NCI-H2227 (cell line): Measurements from ENCODE around the gene ASGR1.
"Not testable (repeated sequence)": the region's sequence is repeated elsewhere in the genome, so short reads cannot be mapped to it uniquely, and the experiment has no call there.

Experiments
- DNase-seq: peaks from one replicate; lab custom pipeline; 2025; ENCODE audit not compliant: unreplicated experiment; lab: John Stamatoyannopoulos, UW

The ASGR1 gene

DNA sequence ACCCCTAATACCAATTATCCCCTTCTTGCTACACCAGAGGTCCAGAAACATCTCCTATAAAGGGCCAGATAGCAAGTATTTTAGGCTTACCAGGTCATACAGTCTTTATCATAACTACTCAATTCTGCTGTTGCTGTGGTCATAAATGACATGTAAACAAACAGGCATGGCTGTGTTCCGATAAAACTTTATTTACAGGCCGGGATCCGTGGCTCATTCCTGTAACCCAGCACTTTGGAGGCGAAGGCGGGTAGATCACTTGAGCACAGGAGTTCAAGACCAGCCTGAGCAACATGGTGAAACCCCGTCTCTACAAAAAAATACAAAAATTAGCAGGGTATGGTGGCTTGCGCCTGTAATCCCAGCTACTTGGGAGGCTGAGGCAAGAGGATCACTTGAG lies 12.3 kb downstream of the ASGR1 start:
- no peak for DNase-seq

DNA sequence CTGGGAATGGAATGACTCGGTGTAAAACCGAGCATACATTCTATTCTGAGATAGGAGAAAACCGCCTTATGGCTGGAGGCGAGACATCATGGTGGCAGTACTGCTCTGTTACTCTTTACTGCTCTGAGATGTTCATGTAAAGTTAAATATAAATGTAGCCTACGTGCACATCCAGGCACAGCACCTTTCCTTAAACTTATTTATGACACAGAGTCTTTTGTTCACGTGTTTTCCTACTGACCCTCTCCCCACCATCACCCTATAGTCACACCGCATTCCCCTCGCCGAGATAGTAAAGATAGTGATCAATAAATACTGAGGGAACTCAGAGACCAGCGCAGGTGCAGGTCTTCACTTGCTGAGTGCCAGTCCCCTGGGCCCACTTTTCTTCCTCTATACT lies 19.6 kb downstream of the ASGR1 start:
- DNase-seq: not testable (repeated sequence)

DNA sequence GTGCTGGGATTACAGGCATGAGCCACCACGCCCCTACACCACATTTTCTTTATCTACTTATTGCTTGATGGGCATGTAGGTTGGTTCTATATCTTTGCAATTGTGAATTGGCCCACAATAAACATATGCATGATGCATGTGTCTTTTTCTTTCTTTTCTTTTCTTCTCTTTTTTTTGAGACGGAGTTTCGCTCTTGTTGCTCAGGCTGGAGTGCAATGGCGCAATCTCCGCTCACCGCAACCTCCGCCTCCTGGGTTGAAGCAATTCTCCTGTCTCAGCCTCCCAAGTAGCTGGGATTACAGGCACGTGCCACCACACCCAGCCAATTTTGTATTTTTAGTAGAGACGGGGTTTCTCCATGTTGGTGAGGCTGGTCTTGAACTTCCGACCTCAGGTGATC lies 20.7 kb downstream of the ASGR1 start:
- not testable (repeated sequence) for DNase-seq

DNA sequence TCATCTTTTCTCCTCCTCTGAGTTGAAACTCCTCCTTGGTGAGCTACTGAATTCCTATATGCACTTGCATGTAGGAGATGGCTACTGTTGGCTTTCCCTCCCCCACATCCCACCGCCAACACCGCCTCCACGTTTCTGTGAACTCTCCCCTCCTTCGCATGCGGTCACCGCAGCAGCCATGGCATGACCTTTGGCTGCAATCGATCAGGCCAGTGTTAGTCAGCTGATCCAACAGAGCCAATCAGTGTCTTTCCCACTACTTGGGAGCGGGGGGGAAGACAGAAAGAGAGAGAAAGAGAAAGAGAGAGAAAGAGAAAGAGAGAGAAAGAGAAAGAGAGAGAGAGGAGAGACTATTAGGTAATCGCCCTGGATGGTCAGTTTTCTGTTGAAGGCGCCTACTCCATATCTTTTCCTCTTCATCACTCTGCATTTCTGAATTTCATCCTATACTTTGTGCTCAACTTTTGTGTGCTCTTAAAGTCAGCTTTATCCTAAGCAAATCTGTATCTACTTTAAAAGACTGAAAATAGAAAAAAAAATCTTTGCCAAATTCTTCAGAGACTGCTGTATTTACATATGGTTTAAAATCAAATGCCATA lies 22.7 kb downstream of the ASGR1 start:
- DNase-seq: no peak

DNA sequence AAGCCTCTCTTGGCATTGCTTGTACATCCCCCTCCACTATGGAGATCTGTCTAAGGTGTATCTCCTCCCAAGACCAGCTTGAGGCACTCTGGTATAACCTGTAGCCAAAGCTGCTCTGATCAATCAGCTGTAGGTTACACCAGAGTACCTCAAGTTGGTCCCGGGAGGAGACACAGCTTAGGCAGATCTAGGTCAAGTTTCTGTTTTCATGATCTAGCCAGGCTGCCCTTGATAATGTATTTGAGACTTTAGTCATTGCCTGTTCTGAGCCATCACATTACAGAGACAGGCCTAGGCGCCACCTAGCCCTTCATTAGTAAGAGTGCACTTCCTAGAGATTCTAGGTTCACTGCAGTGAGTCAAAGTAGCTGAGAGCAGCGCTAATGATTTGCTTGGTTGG lies 31.4 kb downstream of the ASGR1 start:
- no peak for DNase-seq

DNA sequence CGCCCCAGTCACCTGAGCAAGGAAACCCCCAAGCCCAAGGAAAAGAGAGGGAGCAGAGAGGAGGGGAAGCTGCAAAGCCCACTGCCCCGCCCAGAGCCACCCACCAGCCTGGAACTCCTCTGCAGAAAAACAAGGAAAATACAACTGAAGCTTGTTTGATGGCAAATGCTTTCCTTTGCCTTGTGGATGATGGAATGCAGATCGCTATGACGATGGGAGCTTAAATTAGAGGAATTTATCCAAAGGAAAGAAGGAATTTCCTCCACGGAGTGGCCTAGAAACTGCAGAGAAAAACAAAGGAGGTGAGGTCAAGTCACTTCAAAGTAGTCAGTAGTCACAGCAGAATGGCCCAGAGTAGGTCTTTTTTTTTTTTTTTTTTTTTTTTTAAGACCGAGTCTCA lies 33.1 kb downstream of the ASGR1 start:
- DNase-seq: no peak

DNA sequence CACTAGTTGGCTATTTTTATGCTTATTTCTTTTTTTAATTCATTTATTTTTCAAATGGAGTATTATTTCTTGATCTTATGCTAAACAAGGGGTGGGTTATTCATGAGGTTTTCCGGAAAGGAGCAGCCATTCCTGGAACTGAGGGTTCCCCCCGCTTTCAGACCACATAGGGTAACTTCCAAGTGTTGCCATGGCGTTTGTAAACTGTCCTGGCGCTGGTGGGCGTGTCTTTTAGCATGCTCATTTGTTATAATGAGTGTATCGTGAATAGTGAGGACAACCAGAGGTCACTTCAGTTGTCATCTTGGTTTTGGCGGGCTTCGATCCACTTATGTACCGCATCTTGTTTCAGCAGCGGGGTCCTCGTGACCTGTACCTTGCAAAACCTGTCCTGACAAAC lies 35.0 kb downstream of the ASGR1 start:
- peak; percentile 6 for DNase-seq

DNA sequence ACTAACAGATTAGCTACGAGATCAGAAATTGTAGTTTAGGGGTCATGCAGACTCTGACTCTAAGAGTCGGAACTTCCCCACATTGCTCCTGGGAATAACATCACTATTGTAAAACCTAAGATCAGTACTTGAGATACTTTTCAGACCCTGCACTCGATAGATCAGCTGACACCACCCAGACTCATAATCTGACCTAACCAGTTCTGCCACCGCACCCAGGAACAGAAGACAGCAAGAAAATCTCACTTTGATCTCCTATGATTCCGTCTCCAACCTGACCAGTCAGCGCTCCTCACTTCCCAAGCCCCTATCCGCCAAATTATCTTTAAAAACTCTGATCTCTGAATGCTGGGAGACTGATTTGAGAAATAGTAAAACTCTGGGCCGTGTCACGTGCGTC lies 37.3 kb downstream of the ASGR1 start:
- DNase-seq: no peak

DNA sequence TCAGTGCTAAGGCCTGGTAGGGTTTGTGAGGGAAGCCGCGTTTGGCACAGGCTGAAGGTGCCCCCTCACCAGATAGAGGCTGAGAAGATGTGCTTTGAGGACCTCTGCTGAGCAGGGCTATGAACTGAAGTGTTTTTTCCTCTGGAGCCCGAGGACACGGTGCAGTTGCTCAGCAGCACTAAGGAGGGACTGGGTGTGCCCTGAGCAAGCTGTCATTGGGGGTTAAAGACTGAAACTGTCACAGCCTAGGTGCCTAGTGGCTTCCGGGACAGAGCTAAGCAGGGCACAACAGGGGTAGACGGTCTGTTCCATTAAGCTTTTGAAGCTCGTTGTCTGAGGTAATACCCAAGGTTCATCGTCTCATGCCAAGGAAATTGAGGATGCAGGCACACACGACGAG lies 39.8 kb downstream of the ASGR1 start:
- DNase-seq: no peak

DNA sequence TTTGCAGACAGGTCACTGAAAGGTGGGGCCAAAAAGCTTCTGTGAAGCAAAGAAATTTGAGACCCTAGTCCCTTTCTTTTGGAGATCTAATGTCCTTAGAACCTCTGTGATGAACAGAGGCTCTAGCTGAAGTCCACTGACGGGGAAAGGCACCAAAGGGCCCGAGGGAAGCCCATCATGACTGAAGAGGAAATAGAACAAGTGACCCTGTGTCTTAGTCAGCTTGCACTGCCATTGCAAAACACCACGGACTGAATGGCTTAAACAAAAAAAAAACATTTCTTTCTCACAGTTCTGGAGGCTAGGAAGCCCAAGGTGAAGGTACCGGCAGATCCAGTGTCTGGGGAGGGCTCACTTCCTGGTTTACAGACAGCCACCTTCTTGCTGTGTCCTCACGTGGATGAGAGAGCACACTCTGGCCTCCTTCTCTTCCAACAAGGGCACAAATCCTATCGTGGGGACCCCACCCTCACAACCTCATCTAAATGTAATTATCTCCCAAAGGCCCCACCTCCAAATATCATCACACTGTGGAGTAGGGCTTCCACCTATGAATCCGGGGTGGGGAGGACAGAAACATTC lies 40.3 kb downstream of the ASGR1 start:
- no peak for DNase-seq

DNA sequence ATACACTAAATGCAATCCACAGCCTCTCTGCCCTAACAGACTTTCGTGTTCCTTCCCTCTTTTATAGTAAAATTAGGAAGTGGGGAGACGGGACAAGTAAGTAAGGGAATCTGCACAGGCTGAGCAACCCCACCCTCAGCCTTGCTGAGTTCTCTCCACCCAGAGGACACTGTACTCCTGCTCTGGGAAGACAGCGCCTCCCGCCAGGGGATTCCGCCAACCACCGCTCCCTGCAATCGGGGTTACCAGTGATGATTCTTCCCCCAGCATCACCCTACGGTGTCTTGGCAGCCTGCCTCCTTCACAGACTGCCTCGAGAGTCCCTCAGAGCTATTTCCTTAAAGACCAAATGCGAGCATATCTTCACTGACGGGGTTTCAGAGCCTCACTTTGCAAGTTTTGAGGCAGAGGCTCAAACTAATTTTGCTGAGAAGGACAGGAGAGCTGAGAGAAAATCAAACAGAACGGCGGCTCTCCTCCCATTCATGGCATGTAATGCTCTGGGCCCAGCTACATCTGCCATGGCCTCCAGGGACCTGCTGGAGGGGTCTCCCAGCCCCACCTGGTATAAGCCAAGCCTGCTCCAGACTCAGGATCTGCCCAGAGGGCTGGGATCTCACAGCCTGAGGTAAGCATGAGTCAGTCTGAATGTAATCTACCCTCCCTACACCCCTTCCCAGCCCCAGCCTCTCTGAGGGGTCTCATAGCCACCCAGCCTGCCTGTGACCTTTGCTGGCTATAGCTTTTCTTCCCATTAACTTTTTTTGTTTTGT lies 41.8 kb downstream of the ASGR1 start:
- no peak for DNase-seq

DNA sequence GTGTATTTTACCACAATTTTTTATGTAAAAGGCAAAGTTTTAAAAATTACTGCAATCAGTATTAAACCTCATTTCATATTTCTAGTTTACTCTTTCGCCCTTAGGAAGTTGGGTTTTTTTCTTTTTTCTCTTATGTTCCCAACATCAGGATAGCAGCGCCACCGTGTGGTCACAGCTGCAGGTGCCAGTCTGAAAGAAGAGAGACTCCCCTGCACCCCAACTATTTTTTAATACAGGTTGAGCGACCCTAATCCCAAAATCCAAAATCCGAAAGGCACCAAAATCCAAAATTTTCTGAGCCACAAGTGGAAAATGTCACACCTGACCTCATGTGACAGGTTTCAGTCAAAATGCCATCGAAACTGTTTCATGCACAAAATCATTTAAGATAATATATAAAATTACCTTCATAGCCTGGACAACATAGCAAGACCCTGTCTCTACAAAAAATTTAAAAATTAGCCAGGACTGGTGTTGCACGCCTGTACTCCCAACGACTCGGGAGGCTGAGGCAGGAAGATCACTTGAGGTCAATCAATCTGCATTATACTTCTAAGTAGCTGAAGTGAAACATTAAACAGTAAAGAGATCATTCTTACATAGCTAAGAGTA lies 42.8 kb downstream of the ASGR1 start:
- peak; percentile 65 for DNase-seq

DNA sequence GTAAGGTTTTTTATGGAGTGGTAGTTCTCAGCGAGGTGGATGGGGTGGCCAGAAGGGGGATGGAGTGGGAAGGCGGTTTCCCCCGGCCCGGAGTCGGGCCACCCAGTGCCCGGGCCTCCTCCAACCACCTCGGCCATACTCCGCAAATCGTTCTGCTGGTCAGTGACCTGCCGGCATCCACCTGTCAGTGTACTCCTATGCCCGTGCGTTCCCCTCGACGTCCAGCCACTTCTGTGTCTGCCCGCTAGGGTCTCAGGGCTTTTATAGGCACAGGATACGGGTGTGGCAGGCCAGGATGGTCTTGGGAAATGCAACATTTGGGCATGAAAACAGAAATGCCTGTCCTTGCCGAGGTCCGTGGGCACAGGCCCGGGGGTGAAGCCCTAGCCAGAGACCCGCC lies 45.3 kb downstream of the ASGR1 start:
- no peak for DNase-seq

DNA sequence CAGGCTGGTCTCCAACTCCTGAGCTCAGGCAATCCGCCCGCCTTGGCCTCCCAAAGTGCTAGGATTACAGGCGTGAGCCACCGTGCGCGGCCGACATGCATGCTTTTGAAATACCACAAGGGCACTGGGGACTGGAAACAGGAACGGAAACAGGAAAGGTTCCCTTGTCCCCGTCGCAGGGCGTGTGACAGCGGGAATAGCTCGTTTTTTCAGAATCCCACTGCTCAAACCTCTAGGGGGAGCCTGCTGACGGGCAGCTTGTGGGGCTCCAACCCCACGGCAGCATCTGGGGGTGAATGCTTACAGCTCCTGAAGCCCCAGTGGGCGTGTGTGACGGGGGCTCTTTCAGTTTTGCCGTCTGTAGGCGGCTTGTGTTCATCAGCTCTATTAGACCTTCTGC lies 45.7 kb downstream of the ASGR1 start:
- DNase-seq: peak; percentile 20

DNA sequence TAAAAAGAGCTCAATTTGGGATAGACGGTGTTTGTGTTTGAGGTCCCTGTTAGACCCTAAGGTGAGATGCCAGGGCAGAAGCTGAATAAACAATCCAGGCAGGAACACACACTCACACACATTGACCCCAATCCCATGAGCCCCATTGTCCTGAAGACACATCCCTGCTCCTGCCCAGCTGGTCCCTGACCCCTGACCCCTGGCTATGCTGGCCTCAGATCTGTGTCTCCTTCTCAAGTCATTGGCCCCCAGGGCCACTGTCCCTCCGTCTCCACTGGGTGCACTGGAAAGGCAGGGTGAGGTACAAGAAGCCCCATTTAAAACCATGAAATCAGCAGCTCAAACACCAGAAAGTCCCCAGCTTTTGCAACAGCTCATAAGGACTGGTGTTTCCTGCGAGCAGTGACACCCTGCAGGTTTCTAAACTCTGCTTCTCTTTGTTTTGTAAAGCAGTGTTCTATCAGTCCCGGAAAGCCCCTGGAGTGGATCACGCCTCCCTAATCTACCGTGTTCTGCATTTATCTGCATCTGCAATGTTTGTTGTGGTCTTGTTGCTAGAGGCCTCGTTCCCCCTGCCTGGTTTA lies 46.6 kb downstream of the ASGR1 start:
- peak; percentile 15 for DNase-seq

DNA sequence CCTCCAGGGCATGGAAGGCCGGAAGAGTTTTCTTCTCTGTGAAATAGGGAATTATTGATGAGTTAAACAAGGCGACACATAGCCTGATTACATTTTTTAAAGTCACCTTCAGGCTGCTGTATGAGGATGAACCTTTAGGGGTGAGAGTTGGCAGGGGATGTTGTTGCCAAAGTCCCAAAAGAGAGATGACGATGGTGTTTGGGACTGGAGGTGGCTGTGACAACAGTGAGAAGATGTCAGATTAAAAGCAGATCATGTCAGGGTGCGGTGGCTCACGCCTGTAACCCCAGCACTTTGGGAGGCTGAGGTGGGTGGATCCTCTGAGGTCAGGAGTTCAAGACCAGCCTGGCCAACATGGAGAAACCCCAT lies 47.8 kb downstream of the ASGR1 start:
- DNase-seq: no peak

DNA sequence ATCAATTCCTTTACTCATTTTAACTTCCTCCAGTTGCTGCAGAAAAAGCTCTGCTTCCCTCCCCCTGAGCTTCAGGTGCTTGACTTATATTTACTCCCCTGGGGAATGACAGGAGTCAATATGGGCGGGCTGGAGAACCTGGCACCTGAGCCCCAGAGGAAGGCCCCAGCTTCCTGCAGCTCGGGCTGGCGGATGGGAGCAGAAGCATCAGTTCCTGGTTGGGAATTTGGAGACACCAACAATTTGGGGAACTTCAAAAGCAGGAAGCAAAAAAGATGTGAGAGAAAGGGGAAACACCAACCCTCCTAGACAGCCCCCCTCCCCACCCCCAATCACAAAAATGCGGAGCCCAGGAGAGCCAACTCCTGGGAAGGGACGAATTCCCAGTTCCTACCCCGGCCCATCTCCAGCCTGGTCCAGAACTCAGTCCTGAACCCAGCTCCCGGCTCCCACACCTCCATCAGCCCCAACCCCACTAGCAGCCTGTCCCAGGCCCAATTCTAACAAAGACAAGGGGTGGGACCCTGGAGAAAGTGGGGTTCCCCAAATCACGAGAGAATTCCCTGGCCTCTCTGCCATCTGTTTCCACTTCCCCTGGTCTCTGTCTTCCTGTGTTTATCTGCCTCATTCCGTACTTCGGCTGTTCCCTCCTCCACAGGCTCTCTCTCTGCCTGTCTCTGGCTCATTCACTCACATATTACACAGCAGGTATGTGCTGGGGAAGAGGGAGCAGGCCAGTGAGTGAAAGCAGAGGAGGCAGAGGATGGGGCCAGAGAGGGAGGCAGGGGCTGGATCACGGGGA lies 48.3 kb downstream of the ASGR1 start:
- no peak for DNase-seq

DNA sequence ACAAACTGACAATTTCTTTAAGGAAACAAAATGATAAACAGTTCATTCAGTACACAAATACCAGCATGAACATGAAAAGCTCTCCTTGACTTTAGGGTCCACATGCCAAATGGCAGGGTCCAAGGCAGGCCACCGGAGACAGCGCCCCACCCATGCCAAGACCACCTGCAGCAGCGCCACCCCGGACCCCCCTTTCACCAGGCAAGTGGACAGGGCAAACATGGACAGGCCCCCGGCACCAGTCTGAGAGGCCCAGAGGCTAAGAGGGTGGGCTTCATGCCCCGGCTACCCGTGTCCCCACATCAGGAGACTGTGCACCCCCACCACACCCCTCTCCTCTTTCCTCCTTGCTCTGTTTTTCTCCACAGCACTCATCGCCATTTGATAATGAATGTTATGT lies 49.9 kb downstream of the ASGR1 start:
- no peak for DNase-seq

DNA sequence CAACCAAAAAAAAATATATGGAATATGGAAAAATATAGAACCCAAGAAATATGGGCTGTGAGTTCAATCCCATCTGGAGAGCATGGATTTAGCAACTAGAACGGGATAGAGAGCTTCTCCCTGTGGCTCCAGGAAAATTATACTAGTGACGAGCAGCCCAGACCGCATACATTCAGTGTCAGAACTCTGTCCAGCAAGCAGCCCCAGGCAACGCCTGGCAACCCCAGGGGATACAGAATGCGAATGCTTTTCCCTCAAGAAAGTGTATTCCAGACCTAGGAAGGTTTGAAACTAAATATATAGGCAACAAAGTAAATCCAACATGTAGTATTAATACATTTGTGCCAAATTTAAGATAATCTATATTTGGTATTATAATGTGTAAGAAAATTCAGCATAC lies 51.0 kb downstream of the ASGR1 start:
- no peak for DNase-seq

DNA sequence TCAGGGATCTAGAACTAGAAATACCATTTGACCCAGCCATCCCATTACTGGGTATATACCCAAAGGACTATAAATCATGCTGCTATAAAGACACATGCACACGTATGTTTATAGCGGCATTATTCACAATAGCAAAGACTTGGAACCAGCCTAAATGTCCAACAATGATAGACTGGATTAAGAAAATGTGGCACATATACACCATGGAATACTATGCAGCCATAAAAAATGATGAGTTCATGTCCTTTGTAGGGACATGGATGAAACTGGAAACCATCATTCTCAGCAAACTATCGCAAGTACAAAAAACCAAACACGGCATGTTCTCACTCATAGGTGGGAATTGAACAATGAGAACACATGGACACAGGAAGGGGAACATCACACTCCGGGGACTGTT lies 51.7 kb downstream of the ASGR1 start:
- not testable (repeated sequence) for DNase-seq

DNA sequence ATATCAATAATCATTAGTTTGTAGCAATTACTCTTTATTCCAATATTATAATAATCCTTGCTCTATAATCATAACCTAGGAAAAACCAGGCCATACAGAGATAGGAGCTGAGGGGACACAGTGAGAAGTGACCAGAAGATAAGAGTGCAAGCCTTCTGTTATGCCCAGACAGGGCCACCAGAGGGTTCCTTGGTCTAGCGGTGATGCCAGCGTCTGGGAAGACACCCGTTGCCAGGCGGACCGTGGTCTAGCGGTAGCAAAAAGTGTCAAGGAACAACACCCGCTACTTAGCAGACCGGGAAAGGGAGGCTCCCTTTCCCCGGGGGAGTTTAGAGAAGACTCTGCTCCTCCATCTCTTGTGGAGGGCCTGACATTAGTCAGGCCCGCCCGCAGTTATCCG lies 52.8 kb downstream of the ASGR1 start:
- DNase-seq: not testable (repeated sequence)
